B cell (primary cell): ENCODE data around the gene H19. TPM values are rescaled to one million over a fixed set of nuclear protein-coding genes. Genes with fewer than 3 reads are reported as not detected.
A peak's percentile ranks its signal among the peaks of the same experiment; 100 is the strongest.

ENCODE experiments used
- ATAC-seq: fragments of 200-7000 bp; cut with Tn5 transposase; one replicate; pipeline ENCODE4 v1.10.0; 2021; ENCODE audit warnings: low read depth, mild to moderate bottlenecking, moderate number of reproducible peaks, moderate library complexity
- CTCF ChIA-PET: fragments of 350-600 bp; sonication (Branson Sonifier 250); formaldehyde crosslinking; loops from one replicate; lab custom pipeline; 2021; ENCODE audit warnings: antibody characterized with exemption, inconsistent platforms; lab: Charles Lee
- POLR2A ChIA-PET: fragments of 350-600 bp; sonication (Branson Sonifier 250); formaldehyde crosslinking; loops from one replicate; lab custom pipeline; 2021; ENCODE audit warnings: antibody characterized with exemption; lab: Charles Lee
- DNase-seq: peaks from one replicate; pipeline ENCODE4 v3.0.0; 2013
- H2AFZ ChIP-seq: 2 replicates; pipeline ENCODE4 v1.6.1; 2012; ENCODE audit warnings: mild to moderate bottlenecking, low read depth, low read length; ENCODE audit not compliant: insufficient read depth, poor library complexity, severe bottlenecking
- H3K27ac ChIP-seq, 2 donors: 1 replicate in 1 of 2; 2 replicates in 1 of 2; pipeline ENCODE4 v1.5.1; 2012 to 2013; ENCODE audit warnings: low read length in 2 of 2, mild to moderate bottlenecking in 2 of 2, moderate library complexity in 1 of 2
- H3K27me3 ChIP-seq, 4 experiments: fragments of 200-600 bp in 1 of 4; sonication (generic) in 1 of 4; replicated peaks in 1 of 4; 1 replicate in 2 of 4; 2 replicates in 2 of 4; pipeline versions ENCODE4 v1.6.1 to v1.7.0; 2013 to 2016; ENCODE audit warnings: low read length in 3 of 4, mild to moderate bottlenecking in 2 of 4, mixed read lengths in 1 of 4, moderate library complexity in 1 of 4; ENCODE audit not compliant: insufficient read depth in 4 of 4, control insufficient read depth in 3 of 4; ENCODE audit errors: control extremely low read depth in 1 of 4
- H3K36me3 ChIP-seq, 2 experiments: replicated peaks in 1 of 2; 1 replicate in 1 of 2; 2 replicates in 1 of 2; pipeline versions ENCODE4 v1.6.1 to v1.7.1; 2013; ENCODE audit warnings: low read length in 1 of 2; ENCODE audit not compliant: insufficient read depth in 2 of 2, control insufficient read depth in 1 of 2; ENCODE audit errors: control extremely low read depth in 1 of 2, extremely low read depth in 1 of 2
- H3K4me1 ChIP-seq, 2 donors: fragments of 200-600 bp in 1 of 2; sonication (generic) in 1 of 2; 1 replicate in 1 of 2; 2 replicates in 1 of 2; pipeline versions ENCODE4 v1.5.1 to v1.6.1; 2013 to 2017; ENCODE audit warnings: low read length in 2 of 2; ENCODE audit not compliant: control insufficient read depth in 2 of 2, insufficient read depth in 2 of 2
- H3K4me2 ChIP-seq: replicated peaks from 2 replicates; pipeline ENCODE3; 2012; ENCODE audit warnings: mild to moderate bottlenecking, low read depth, low read length; ENCODE audit not compliant: poor library complexity, severe bottlenecking
- H3K4me3 ChIP-seq, 5 experiments: fragments of 200-600 bp in 1 of 5; sonication (generic) in 1 of 5; 1 replicate in 3 of 5; 2 replicates in 2 of 5; pipeline versions ENCODE4 v1.5.1 to v1.7.0; 2011 to 2016; ENCODE audit warnings: low read length in 4 of 5, mild to moderate bottlenecking in 4 of 5, low read depth in 2 of 5, control low read depth in 1 of 5, moderate library complexity in 1 of 5; ENCODE audit not compliant: insufficient read depth in 1 of 5; ENCODE audit errors: control extremely low read depth in 1 of 5, extremely low read depth in 1 of 5
- H3K79me2 ChIP-seq: fragments of 200-600 bp; sonication (generic); one replicate; pipeline ENCODE4 v1.6.0; 2016; ENCODE audit warnings: low read length; ENCODE audit not compliant: control insufficient read depth, insufficient read depth
- H3K9ac ChIP-seq: fragments of 200-600 bp; sonication (generic); 2 replicates; pipeline ENCODE4 v1.6.1; 2017; ENCODE audit warnings: mild to moderate bottlenecking, low read length, moderate library complexity
- H3K9me3 ChIP-seq, 3 donors: one replicate each; pipeline versions ENCODE4 v1.6.1 to v1.7.1; 2013; ENCODE audit warnings: low read length in 2 of 3; ENCODE audit not compliant: control insufficient read depth in 2 of 3, insufficient read depth in 1 of 3; ENCODE audit errors: control extremely low read depth in 1 of 3
- H4K20me1 ChIP-seq: 2 replicates; pipeline ENCODE4 v1.6.0; 2012; ENCODE audit warnings: mild to moderate bottlenecking, low read length; ENCODE audit not compliant: insufficient read depth, control insufficient read depth, poor library complexity, severe bottlenecking
- H3K27ac Mint-ChIP-seq: one replicate; pipeline ENCODE4 v1.8.0; 2021; ENCODE audit warnings: mixed read lengths
- H3K27me3 Mint-ChIP-seq: one replicate; pipeline ENCODE4 v1.8.0; 2021; ENCODE audit warnings: mixed read lengths
- H3K4me1 Mint-ChIP-seq: one replicate; pipeline ENCODE4 v1.8.0; 2021; ENCODE audit warnings: mixed read lengths
- H3K4me3 Mint-ChIP-seq: one replicate; pipeline ENCODE4 v1.8.0; 2021; ENCODE audit warnings: mixed read lengths
- H3K9me3 Mint-ChIP-seq: one replicate; pipeline ENCODE4 v1.8.0; 2022; ENCODE audit warnings: mixed read lengths; ENCODE audit not compliant: insufficient read depth
- CTCF ChIP-seq: fragments of 200-600 bp; IDR thresholded peaks from one replicate; pipeline ENCODE4 v1.8.0; 2022; ENCODE audit warnings: antibody characterized with exemption, mild to moderate bottlenecking
- EZH2 ChIP-seq: IDR thresholded peaks from 2 replicates; pipeline ENCODE4 v1.6.1; 2012; ENCODE audit warnings: borderline replicate concordance, low read depth, mild to moderate bottlenecking, moderate library complexity, low read length; ENCODE audit not compliant: insufficient read depth, poor library complexity, severe bottlenecking
- WGBS: methylation state at CpG from one replicate; pipeline ENCODE4 v1.1.5; 2013; ENCODE audit warnings: missing lambda C conversion rate; ENCODE audit not compliant: insufficient coverage; 5-methylcytosine and 5-hydroxymethylcytosine counted together
- intact Hi-C: fragments of 100-400 bp; cut with micrococcal nuclease; formaldehyde crosslinking; loops from one replicate; pipeline ENCODE4 v1.10.0; 2022
- polyA plus RNA-seq: library from polyadenylated mRNA; depleted of rRNA; stranded (reverse); fragments of >200 nt; gene quantifications from 2 replicates; pipeline ENCODE4 v1.2.3, GENCODE V29; 2012
- total RNA-seq, 2 donors: library from RNA; stranded (reverse); fragments of 120-200 nt in 1 of 2; gene quantifications; 1 replicate in 1 of 2; 2 replicates in 1 of 2; pipeline versions ENCODE4 v1.2.3 to v1.2.4, GENCODE V29; 2013 to 2022

The H19 gene
- total and polyA plus RNA-seq, 2 donors (not counting 1 experiment from before 2014, with no cell fraction given), result not detected

DNA sequence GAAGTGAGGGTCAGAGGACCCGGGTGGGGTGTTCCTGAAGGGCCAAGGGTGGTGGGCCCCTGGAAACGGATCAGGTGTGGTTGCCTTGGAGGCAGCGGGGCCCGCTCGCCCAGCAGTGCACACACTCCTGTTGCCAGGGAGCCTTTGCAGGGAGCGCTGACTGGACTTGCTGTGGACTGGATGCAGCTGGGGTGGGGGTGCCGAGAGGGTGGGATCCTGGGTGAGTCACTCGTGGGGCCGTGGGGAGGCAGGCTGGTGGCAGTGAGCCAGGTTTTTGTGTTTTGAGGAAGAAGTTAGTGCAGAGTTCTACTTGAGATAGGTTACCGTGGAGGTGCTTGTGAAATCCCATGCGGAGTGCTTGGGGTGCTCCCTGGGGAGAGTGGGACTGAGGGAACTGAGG, 49.3 kb downstream of the H19 start:
- ChIA-PET POLR2A (no interaction called here), CTCF (interaction anchor here (1.0 to 2.3 kb wide), 5 partner anchors 52 to 296 kb away, joined by 3 to 11 read pairs (median 5); no protein-coding TSS in a partner anchor)
- no peak for TF ChIP-seq CTCF
- no peak for TF ChIP-seq EZH2
- no peaks in the 10 kb centered on the region for H3K79me2 ChIP-seq
- no peaks in the 10 kb centered on the region for H3K27me3 Mint-ChIP-seq
- ATAC-seq (no peak), DNase-seq (no peak)
- no CpG with 5 or more reads among the region's 11 CpGs for WGBS
- H4K20me1 ChIP-seq, result no peaks in the 10 kb centered on the region
- H2AFZ ChIP-seq, result no peak overlapping the region
- H3K4me3 Mint-ChIP-seq, result no peak overlapping the region
- no peak overlapping the region for H3K27ac Mint-ChIP-seq
- H3K9me3 Mint-ChIP-seq, result no peaks in the 10 kb centered on the region
- no peaks in the 10 kb centered on the region for H3K27me3 ChIP-seq
- no peaks in the 10 kb centered on the region for H3K9me3 ChIP-seq
- no peak overlapping the region for H3K4me3 ChIP-seq
- H3K4me2 ChIP-seq, result no peak overlapping the region
- no peaks in the 10 kb centered on the region for H3K4me1 ChIP-seq
- H3K36me3 ChIP-seq, result no peaks in the 10 kb centered on the region
- H3K9ac ChIP-seq, result no peak overlapping the region
- no peaks in the 10 kb centered on the region for H3K4me1 Mint-ChIP-seq
- intact Hi-C loops, result no loop called here
- H3K27ac ChIP-seq, result no peak overlapping the region

GRCh38 chr11:1947592-1948237, 49.9 kb downstream of the H19 start:
- CTCF ChIA-PET, result interaction anchor here (1.0 to 2.3 kb wide), 6 partner anchors 53 to 295 kb away, joined by 3 to 11 read pairs (median 3); partner anchors contain the start of gene SYT8
- H4K20me1 ChIP-seq, result no peaks in the 10 kb centered on the region

More at GRCh38 chr11:1947592-1948237, 49.9 kb downstream of the H19 start:
- Histone ChIP-seq H3K27me3 (no peaks in the 10 kb centered on the region), H3K79me2 (no peaks in the 10 kb centered on the region), H2AFZ (no peak overlapping the region), H3K36me3 (no peaks in the 10 kb centered on the region), H3K4me2 (no peak overlapping the region), H3K9ac (no peak overlapping the region), H3K4me3 (no peak overlapping the region), H3K27ac (no peak overlapping the region), H3K9me3 (no peaks in the 10 kb centered on the region), H3K4me1 (no peaks in the 10 kb centered on the region)
- Mint-ChIP-seq H3K27ac (no peak overlapping the region), H3K4me1 (no peaks in the 10 kb centered on the region), H3K9me3 (no peaks in the 10 kb centered on the region), H3K4me3 (no peak overlapping the region), H3K27me3 (no peaks in the 10 kb centered on the region)
- TF ChIP-seq EZH2 (no peak), CTCF (no peak)
- POLR2A ChIA-PET, result interaction anchor here (0.5 to 0.7 kb wide), 3 partner anchors 94 to 1593 kb away, joined by 3 to 7 read pairs (median 5); no protein-coding TSS in a partner anchor
- ATAC-seq (peak; percentile 5), DNase-seq (no peak)
- no CpG with 5 or more reads among the region's 36 CpGs for WGBS
- intact Hi-C loops, result no loop called here
